NOMO-1 (cell line): ENCODE data around the gene MROH8.
"Not testable (repeated sequence)": the region's sequence is repeated elsewhere in the genome, so short reads cannot be mapped to it uniquely, and the experiment has no call there.

ENCODE experiments used
- DNase-seq, 2 experiments: peaks; one replicate each; lab custom pipeline; 2025; ENCODE audit not compliant: unreplicated experiment in 2 of 2; lab: John Stamatoyannopoulos, UW

The MROH8 gene

DNA sequence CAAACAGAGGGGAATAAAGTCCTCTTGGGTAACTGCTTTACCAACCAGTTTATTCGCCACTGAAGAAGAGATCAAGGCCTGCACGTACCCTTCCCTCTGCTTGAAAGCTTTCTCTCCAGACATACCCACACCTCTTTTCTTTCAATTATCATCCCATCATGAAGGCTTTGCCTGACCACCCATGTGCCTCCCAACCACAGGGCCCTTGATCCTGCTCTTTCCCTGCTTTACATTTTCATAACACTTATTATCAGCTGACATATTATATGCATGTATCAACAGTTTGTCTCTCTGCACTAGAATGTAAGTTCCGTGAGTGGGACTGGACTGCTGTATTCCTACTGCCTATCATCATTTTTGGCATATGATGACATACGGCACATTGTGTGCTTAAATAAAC is 21.1 kb downstream of the MROH8 start:
- no peak for DNase-seq

DNA sequence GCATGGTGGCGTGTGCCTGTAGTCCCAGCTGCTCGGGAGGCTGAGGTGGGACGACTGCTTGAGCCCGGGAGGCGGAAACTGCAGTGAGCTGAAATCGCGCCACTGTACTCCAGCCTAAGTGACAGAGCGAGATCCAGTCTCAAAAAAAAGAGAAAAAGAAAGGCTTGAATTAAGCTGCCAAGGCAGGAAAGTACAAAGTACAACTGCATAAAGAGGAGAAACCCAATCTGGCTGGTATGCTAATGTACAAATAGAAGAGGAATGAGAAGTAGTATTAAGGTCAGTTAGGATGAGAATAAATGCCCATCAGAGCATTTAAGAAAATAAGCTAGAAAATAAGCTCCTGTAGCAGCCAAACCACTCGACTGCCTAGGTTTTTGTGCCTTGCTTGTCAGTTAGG is 23.4 kb downstream of the MROH8 start:
- DNase-seq: no peak

DNA sequence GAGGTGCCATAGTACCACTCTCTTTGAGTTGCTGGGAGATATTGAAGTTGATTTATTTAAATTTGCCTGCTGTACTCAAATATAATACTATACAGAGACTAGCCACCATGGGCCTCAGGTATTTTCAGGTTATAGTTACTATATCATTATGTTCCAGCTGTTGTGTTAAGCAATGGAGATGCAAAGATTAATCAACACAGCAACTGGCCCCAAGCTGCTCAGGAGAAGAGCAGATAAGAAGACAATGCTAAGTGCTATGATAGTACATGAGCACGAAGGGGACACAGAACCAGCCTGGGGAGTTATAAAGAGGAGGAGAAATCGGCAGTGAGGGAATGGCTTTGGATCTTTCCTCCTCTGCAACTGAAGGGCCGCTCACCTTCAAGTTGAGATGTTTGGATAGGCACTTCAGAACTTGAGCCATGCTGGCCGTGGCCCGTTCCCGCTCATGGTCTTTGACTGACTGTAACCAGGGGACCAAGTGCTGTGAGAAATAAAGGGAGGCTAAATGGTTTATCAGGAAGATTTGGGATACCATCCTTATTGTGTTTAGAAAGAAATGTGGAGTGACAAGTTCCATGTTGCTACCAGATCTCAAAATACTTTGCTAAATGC is 24.6 kb downstream of the MROH8 start:
- no peak for DNase-seq

- DNase-seq: peak; percentile 63 to 82
Observed at GRCh38 chr20:37152284-37152683, 27.1 kb downstream of the MROH8 start.

DNA sequence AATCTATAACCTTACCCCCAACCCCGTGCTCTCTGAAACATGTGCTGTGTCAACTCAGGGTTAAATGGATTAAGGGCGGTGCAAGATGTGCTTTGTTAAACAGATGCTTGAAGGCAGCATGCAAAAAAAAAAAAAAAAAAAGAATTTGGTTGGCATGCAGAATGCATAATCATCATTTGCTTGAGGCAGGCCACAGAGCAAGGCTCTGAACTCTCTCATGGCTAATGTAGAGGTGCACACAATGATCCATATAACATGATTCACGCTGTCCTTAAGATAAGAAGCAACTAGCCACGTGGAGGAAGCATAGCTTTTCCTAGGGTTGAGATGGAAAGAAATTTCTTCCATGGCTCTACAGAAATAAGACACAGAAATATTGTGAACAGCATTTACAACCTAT is 27.8 kb downstream of the MROH8 start:
- DNase-seq: no peak

GRCh38 chr20:37150864-37151263 is 28.5 kb downstream of the MROH8 start:
- DNase-seq: not testable (repeated sequence)

- no peak for DNase-seq
Observed at GRCh38 chr20:37147250-37147649, 32.1 kb downstream of the MROH8 start.

- DNase-seq: peak in 1 of 2 experiments; percentile 16
Observed at GRCh38 chr20:37144856-37145404, 34.4 kb downstream of the MROH8 start.

GRCh38 chr20:37142708-37143107 is 36.6 kb downstream of the MROH8 start:
- DNase-seq: no peak

DNA sequence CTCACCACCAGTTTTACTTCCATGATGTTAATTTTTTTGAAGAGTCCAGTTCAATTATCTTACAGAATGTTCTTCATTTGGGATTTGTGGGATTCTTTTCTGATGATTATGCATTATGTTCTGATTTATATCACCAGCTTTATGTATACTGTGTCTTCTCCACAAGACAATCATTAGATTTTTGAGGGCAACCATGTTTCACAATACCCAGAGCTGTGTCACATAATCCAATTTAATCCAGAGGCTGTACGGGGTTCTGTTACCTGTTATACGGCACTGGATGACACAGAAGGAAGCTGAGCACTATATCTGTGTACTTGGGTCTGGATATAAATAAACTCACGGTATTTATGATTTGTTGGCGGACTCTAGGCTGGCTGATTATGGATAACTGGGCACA is 41.8 kb downstream of the MROH8 start:
- no peak for DNase-seq

DNA sequence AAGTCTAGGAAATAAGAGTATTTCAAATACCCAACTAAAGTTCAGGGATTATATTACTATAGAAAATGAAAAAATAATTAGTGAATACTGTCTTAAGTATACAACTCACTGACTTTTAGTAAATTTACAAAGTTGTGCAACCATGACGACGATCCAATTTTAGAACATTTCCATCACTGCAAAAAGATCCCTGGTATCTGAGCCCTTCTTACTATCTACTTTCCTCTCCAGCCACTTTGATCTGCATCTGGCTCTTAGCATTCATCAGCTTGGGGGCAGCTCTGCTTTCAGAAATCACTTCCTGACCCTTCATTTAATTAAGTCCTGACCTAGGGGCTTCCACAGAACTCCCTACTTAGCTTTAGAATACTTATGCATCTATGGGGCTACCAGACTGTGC is 45.4 kb downstream of the MROH8 start:
- DNase-seq: no peak

- DNase-seq: no peak
Observed at GRCh38 chr20:37131486-37131885, 47.9 kb downstream of the MROH8 start.

DNA sequence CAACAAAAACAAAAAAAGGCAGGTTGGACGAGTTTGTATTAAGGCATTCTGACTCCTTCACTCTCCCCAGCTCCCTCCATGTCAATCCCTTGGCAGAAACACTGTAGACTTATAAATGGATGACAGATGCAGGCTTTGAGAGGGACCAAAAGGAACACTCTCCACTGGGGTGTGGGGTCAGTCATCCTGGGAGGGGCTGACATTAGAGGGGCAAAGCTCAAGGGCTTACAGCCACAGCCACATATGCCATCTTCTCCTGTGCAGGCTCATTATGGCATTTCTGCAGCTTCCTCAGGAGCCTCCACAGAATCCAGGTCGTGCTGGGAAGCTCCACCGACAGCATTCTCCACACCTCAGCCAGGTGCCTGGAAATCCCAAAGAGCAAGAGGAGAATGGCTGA is 50.5 kb downstream of the MROH8 start:
- DNase-seq: no peak

DNA sequence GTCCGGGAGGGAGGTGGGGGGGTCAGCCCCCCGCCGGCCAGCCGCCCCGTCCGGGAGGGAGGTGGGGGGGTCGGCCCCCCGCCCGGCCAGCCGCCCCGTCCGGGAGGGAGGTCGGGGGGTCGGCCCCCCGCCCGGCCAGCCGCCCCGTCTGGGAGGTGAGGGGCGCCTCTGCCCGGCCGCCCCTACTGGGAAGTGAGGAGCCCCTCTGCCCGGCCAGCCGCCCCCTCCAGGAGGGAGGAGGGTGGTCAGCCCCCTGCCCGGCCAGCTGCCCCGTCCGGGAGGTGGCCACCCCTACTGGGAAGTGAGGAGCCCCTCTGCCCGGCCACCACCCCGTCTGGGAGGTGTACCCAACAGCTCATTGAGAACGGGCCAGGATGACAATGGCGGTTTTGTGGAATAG is 53.1 kb downstream of the MROH8 start:
- not testable (repeated sequence) for DNase-seq

DNA sequence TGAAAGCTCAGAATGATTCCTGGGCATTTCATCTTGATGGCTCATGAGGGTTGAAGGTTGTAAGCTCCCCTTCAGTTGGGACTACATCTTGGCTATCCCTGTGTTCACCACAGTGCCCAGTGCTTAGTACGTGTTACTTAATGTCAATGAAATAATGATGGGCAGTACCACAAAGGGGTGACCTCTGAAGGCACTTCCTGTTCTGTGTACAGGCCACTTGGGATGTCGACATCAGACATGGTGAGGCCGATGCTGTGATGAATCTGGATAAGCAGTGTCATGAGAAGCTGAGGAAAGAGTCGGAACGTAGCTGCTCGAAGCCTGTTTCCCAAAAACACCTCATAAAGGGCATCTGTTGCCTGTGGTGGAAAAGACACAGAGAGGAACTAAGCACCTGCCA is 55.9 kb downstream of the MROH8 start:
- DNase-seq: peak; percentile 26 to 74

DNA sequence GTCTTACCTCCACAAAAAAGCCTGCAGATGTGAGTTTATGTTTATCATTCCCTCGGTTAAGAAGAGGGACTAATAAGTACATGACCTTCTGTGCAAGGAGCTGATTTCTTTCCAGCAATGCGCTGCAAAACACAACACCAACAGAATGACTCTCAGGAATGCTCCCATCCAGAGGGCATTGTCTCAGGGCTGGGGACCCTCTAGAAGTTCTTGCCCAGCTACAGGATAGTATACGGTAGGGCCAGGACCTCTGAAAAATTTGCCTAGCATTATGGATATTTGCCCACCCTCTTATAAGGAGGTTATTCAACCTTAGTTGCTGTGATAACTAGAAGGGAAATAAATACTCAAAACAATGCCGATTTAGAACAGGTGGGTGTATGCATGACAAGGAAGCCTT is 58.9 kb downstream of the MROH8 start:
- no peak for DNase-seq

- DNase-seq: no peak
Observed at GRCh38 chr20:37119356-37120036, 59.9 kb downstream of the MROH8 start.

DNA sequence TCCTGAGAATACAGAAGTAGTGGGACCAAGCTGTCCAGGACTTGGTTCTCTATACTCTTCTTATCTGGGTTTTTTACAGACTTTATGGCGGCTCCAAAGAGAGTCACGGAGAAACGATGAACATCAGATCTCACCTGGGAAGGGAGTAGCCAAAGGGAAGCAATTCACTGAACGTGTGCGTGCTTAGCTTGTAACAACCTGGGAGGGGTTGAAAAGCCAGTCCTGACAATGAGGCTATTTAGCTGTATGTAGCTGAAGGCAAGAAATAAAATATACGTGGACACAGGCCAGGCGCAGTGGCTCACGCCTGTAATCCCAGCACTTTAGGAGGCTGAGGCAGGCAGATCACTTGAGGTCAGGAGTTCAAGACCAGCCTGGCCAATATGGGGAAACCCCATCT is 65.3 kb downstream of the MROH8 start:
- DNase-seq: no peak

- no peak for DNase-seq
Observed at GRCh38 chr20:37111926-37112455, 67.4 kb downstream of the MROH8 start.

GRCh38 chr20:37108676-37109075 is 70.7 kb downstream of the MROH8 start:
- DNase-seq: no peak

DNA sequence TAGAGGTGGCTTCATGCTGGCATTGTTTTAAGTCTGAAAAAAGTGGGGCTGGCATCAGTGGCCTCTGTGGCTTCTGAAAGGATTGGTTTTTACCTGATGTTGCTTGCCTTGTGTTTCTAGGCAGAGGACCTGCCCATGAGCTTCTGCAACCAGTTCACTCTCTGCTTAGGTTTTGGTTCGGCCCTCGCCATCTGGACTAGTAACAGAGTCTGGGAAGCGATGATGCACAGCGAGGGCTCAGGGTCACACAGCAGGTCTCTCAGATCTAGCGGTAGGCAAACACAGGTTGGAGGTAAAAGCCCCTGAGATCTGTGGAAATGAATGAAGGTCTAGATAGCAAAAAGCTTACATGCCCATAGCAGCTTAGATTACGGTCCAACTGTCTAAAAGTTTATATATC is 76.8 kb downstream of the MROH8 start:
- no peak for DNase-seq

DNA sequence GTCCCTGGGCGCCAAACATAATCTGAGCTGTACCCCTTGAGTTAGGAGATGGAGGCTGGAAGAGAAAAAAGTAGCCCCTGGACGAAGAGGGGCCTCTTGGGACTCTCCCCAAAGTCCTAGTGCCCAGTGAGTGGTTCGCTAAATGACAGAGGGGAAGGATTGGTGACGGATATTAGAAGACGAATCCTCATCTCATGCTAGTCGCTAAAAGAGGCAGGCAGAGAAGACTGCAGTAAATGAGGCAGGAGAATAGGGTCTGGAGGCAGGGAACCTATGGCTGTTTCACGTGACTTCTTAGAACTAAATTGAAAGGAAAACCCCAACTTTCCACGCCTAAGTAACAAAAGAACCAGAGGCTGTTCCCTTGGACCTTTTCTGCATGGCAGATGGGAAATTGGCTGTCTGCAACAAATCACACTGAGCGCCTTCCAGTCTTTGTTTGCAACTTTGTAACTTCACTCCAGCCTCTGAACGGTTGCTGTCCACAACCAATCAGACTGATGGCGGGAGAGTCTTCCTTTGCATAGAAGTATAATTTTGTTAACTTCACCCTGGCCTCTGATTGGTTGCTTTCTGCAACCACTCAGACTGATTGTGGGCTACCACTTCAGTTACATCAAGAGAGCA is 82.8 kb downstream of the MROH8 start:
- no peak for DNase-seq
